ENCODE results near the gene DOK3.
"Not testable (repeated sequence)": the region's sequence is repeated elsewhere in the genome, so short reads cannot be mapped to it uniquely, and the experiment has no call there.

Gene DOK3

DNA sequence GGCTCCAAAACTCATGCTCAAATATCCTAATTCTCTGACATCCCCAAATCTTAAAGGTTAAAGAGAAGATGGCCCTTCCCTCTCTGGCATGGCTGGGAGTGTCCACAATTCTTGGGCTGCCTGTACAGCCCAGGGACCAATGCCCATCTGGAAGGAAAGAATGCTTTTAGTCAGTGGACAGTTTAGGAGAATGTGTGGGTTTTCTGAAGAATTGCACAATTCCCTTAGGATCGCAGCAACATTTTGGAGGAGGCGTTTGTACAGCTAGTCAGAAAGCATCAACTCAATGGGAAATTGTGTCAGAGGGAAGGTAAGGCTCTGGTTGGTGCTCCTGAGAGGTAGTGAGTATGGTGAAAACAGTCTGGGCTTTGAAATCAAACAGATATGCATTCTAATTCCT, 29.8 kb upstream of the DOK3 start:
- Histone ChIP-seq H3K36me3 (peaks cover 8% of the 10 kb centered on the region), H3K27ac (no peak overlapping the region), H3K27me3 (ENCODE audit: insufficient read depth, low read depth, severe bottlenecking) (no peaks in the 10 kb centered on the region), H3K4me3 (ENCODE audit: low read depth, low read length) (no peak overlapping the region), H3K9me3 (ENCODE audit: severe bottlenecking) (no peaks in the 10 kb centered on the region)
- DNase-seq = no peak
- TF ChIP-seq, protein P1, sequence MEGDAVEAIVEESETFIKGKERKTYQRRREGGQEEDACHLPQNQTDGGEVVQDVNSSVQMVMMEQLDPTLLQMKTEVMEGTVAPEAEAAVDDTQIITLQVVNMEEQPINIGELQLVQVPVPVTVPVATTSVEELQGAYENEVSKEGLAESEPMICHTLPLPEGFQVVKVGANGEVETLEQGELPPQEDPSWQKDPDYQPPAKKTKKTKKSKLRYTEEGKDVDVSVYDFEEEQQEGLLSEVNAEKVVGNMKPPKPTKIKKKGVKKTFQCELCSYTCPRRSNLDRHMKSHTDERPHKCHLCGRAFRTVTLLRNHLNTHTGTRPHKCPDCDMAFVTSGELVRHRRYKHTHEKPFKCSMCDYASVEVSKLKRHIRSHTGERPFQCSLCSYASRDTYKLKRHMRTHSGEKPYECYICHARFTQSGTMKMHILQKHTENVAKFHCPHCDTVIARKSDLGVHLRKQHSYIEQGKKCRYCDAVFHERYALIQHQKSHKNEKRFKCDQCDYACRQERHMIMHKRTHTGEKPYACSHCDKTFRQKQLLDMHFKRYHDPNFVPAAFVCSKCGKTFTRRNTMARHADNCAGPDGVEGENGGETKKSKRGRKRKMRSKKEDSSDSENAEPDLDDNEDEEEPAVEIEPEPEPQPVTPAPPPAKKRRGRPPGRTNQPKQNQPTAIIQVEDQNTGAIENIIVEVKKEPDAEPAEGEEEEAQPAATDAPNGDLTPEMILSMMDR (IDR thresholded peaks at IDR 0.05; ENCODE audit: low read depth, low read length) = no peak

DNA sequence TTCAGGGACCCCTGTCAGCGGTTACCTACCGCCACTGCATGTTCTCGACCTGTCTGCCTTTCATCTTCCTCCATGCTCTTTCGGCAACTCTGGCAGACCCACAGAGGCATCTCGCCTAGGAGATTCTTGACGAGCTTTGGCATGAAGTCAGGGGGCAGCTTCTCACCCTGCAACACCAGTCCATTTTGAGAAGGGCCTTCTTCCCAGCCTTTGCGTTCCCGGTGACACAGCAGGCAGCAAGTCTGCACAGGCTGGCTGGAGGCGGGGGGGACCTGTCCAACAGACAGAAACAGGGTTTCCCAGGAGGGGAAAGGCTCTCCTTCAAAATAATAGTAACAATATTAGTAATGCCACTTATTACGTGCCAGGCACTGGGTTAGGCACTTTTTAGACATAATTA, 29.2 kb upstream of the DOK3 start:
- Histone ChIP-seq H3K36me3 (peaks cover 8% of the 10 kb centered on the region), H3K27me3 (ENCODE audit: insufficient read depth, low read depth, severe bottlenecking) (no peaks in the 10 kb centered on the region), H3K4me3 (ENCODE audit: low read depth, low read length) (no peak overlapping the region), H3K9me3 (ENCODE audit: severe bottlenecking) (no peaks in the 10 kb centered on the region), H3K27ac (no peak overlapping the region)
- DNase-seq = no peak
- TF ChIP-seq, protein P1 (IDR thresholded peaks at IDR 0.05; ENCODE audit: low read depth, low read length) = no peak

DNA sequence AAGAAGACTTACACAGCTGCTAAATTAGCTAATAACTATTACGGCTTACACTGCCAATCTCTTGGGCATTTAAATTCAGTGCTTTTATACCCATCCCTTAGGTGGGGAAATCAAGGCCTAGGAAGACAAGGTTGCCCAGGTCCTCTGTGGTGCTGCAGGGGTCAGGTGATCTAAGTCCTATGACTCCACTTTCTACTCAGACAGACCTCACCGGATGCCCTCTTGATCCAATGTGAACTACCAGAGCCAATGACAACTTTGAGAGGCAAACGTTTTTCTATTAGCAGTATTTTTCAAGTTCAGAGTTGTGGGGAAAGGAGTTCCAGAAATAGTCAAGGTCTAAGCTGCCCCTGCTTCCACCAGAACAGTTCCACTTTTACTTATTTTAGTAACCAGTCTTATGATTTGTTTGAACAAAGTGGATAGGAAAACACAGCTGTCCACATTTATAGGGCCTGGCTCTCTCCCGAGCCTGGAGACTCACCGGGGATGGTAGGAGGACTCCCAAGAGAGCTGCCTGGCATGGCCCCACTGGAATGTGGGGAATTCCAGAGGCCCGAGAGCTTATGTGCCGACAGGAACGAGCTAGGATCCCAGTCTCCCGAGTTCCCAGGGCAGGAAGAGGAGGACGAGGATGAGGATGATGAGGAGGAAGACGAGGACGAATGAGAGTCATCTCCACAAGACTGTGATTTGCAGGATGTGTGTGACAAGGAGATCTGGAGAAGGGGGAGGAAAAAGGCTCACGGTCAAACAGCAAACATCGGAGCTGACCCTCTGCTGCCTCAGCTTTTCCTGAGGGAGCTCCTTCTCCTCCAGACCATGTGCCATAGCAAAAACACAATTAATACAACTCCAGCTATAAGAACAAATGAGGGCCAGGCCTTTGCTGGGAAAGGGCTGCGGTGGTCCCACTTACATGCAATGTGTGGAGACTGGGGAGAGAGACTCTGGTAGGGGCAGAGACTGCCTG, 28.0 kb upstream of the DOK3 start:
- Histone ChIP-seq H3K27ac (no peak overlapping the region), H3K36me3 (peaks cover 8% of the 10 kb centered on the region), H3K9me3 (ENCODE audit: severe bottlenecking) (no peaks in the 10 kb centered on the region), H3K4me3 (ENCODE audit: low read depth, low read length) (no peak overlapping the region), H3K27me3 (ENCODE audit: insufficient read depth, low read depth, severe bottlenecking) (no peaks in the 10 kb centered on the region)
- no peak for DNase-seq
- TF ChIP-seq, protein P1 (IDR thresholded peaks at IDR 0.05; ENCODE audit: low read depth, low read length) = no peak

DNA sequence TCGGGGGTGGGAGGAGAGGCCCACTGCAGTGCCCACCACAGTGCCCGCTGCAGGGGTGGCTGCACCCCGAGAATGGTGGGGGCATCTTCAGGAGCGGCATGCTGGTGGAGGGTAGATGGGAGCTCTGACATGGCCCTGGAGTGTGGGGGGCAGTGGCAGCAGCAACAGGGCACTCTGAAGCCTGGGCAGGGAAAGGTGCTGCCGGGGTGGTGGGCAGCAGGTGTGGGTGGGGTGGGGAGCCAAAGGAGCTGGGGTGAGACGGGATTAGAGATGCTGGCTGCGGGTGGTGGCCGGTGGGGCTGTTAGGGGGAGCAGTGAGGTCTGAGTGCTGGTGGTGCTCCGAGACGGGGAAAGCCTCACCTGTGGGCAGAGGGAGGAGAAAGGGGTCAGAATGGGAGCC, 26.8 kb upstream of the DOK3 start:
- Histone ChIP-seq H3K27ac (no peak overlapping the region), H3K9me3 (ENCODE audit: severe bottlenecking) (no peaks in the 10 kb centered on the region), H3K36me3 (peaks cover 3% of the 10 kb centered on the region), H3K27me3 (ENCODE audit: insufficient read depth, low read depth, severe bottlenecking) (no peaks in the 10 kb centered on the region), H3K4me3 (ENCODE audit: low read depth, low read length) (no peak overlapping the region)
- TF ChIP-seq, protein P1 (IDR thresholded peaks at IDR 0.05; ENCODE audit: low read depth, low read length) = no peak
- no peak for DNase-seq

DNA sequence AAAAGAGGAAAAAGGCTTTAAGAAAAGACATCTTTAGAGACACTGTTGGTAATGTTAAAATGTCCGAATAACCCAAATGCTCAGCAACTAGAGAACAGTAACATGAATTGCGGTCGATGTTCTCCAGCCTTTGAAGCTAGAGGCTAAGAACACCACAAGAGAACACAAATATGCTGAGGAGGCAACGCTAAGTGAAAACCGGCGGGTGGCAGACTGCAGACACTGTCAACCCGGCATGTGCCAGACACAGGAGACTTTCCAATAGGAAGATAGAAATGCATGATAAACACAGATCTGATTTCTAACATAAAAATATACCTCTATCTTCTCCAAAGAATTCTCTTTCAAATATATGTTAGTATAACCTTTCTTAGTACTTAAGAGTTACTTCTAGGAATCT, 25.5 kb upstream of the DOK3 start:
- TF ChIP-seq, protein P1 (IDR thresholded peaks at IDR 0.05; ENCODE audit: low read depth, low read length) = no peak
- Histone ChIP-seq H3K9me3 (ENCODE audit: severe bottlenecking) (no peaks in the 10 kb centered on the region), H3K27me3 (ENCODE audit: insufficient read depth, low read depth, severe bottlenecking) (no peaks in the 10 kb centered on the region), H3K27ac (no peak overlapping the region), H3K36me3 (peaks cover 3% of the 10 kb centered on the region), H3K4me3 (ENCODE audit: low read depth, low read length) (no peak overlapping the region)
- no peak for DNase-seq

DNA sequence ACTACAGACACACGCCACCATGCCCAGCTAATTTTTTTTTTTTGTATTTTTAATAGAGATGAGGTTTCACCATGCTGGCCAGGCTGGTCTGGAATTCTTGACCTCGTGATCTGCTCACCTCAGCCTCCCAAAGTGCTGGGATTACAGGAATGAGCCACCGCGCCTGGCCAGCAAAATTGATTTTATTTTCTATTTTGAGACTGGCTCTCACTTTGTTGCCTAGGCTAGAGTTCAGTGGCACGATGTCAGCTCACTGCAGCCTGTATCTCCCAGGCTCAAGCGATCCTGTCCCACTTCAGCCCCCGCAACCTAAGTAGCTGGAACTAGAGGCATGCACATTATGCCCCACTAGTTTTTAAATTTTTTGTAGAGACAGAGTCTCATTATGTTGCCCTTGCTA, 24.8 kb upstream of the DOK3 start:
- H3K27me3 ChIP-seq (ENCODE audit: insufficient read depth, low read depth, severe bottlenecking); H3K27ac ChIP-seq; H3K4me3 ChIP-seq (ENCODE audit: low read depth, low read length); H3K36me3 ChIP-seq; DNase-seq; H3K9me3 ChIP-seq (ENCODE audit: severe bottlenecking): not testable (repeated sequence)

All from WERI-Rb-1 (cell line).